ENCODE results near the gene SUGT1. TPM values are rescaled to one million over a fixed set of nuclear protein-coding genes. Genes with fewer than 3 reads are reported as not detected.
"Not testable (repeated sequence)": the region's sequence is repeated elsewhere in the genome, so short reads cannot be mapped to it uniquely, and the experiment has no call there.

The SUGT1 gene
- total RNA-seq, 1 experiment from 2014 or later, result 132 TPM

GRCh38 chr13:52677823-52678222 is 25.2 kb downstream of the SUGT1 start:
- BruUV-seq (replicated peaks), result no TSS peak
- DNase-seq (ENCODE audit: low spot score), result no peak
- ChIA-PET POLR2A (ENCODE audit: low non-redundant PET) (no interaction called here), CTCF (no interaction called here)
- no peaks in the 10 kb centered on the region for H3K9me3 ChIP-seq (ENCODE audit: low read depth, low read length, poor library complexity, severe bottlenecking)
- no peaks in the 10 kb centered on the region for H3K27me3 ChIP-seq (replicated peaks; ENCODE audit: insufficient read depth, low read depth, low read length, poor library complexity)
- H3K36me3 ChIP-seq (ENCODE audit: insufficient read depth, low read length, poor library complexity, severe bottlenecking), result peaks cover 51% of the 10 kb centered on the region
- no peak for TF ChIP-seq EZH2 (IDR thresholded peaks at IDR 0.05; ENCODE audit: borderline replicate concordance, low read depth, low read length, poor library complexity, severe bottlenecking)
- TF ChIP-seq CTCF (conservative IDR thresholded peaks at IDR 0.05; ENCODE audit: low read depth, low read length), result no peak
- H3K4me1 ChIP-seq (ENCODE audit: insufficient read depth, low read length, poor library complexity, severe bottlenecking), result peaks cover 5% of the 10 kb centered on the region
- intact Hi-C loops (cut with micrococcal nuclease; ENCODE audit: unreplicated experiment), result no loop called here
- no peak overlapping the region for H3K4me3 ChIP-seq (ENCODE audit: low read depth, low read length, poor library complexity, severe bottlenecking)
- H3K27ac ChIP-seq (ENCODE audit: low read depth, low read length, poor library complexity, severe bottlenecking), result peak overlapping the region; percentile 2

GRCh38 chr13:52685806-52686205 is 33.2 kb downstream of the SUGT1 start:
- BruUV-seq (replicated peaks); DNase-seq (ENCODE audit: low spot score); intact Hi-C loops (cut with micrococcal nuclease; ENCODE audit: unreplicated experiment); H3K4me1 ChIP-seq (ENCODE audit: insufficient read depth, low read length, poor library complexity, severe bottlenecking); H3K27me3 ChIP-seq (replicated peaks; ENCODE audit: insufficient read depth, low read depth, low read length, poor library complexity); H3K27ac ChIP-seq (ENCODE audit: low read depth, low read length, poor library complexity, severe bottlenecking); CTCF ChIA-PET; H3K9me3 ChIP-seq (ENCODE audit: low read depth, low read length, poor library complexity, severe bottlenecking); H3K4me3 ChIP-seq (ENCODE audit: low read depth, low read length, poor library complexity, severe bottlenecking); POLR2A ChIA-PET (ENCODE audit: low non-redundant PET): not testable (repeated sequence)
- peaks cover 36% of the 10 kb centered on the region for H3K36me3 ChIP-seq (ENCODE audit: insufficient read depth, low read length, poor library complexity, severe bottlenecking)

- no peak for DNase-seq (ENCODE audit: low spot score)
- no TSS peak for BruUV-seq (replicated peaks)
- TF ChIP-seq CTCF (conservative IDR thresholded peaks at IDR 0.05; ENCODE audit: low read depth, low read length) (no peak), EZH2 (IDR thresholded peaks at IDR 0.05; ENCODE audit: borderline replicate concordance, low read depth, low read length, poor library complexity, severe bottlenecking) (no peak)
- ChIA-PET POLR2A (ENCODE audit: low non-redundant PET) (no interaction called here), CTCF (no interaction called here)
- Histone ChIP-seq H3K4me3 (ENCODE audit: low read depth, low read length, poor library complexity, severe bottlenecking) (no peak overlapping the region), H3K9me3 (ENCODE audit: low read depth, low read length, poor library complexity, severe bottlenecking) (no peaks in the 10 kb centered on the region), H3K27me3 (replicated peaks; ENCODE audit: insufficient read depth, low read depth, low read length, poor library complexity) (no peaks in the 10 kb centered on the region), H3K36me3 (ENCODE audit: insufficient read depth, low read length, poor library complexity, severe bottlenecking) (peaks cover 30% of the 10 kb centered on the region), H3K4me1 (ENCODE audit: insufficient read depth, low read length, poor library complexity, severe bottlenecking) (no peaks in the 10 kb centered on the region), H3K27ac (ENCODE audit: low read depth, low read length, poor library complexity, severe bottlenecking) (no peak overlapping the region)
- intact Hi-C loops (cut with micrococcal nuclease; ENCODE audit: unreplicated experiment), result no loop called here
Observed at GRCh38 chr13:52686376-52686775, 33.7 kb downstream of the SUGT1 start.

GRCh38 chr13:52695856-52696255 is 43.2 kb downstream of the SUGT1 start:
- ChIA-PET CTCF (no interaction called here), POLR2A (ENCODE audit: low non-redundant PET) (no interaction called here)
- no peak overlapping the region for H3K27ac ChIP-seq (ENCODE audit: low read depth, low read length, poor library complexity, severe bottlenecking)
- intact Hi-C loops (cut with micrococcal nuclease; ENCODE audit: unreplicated experiment), result no loop called here
- TF ChIP-seq CTCF (conservative IDR thresholded peaks at IDR 0.05; ENCODE audit: low read depth, low read length) (no peak), EZH2 (IDR thresholded peaks at IDR 0.05; ENCODE audit: borderline replicate concordance, low read depth, low read length, poor library complexity, severe bottlenecking) (no peak)
- no peaks in the 10 kb centered on the region for H3K9me3 ChIP-seq (ENCODE audit: low read depth, low read length, poor library complexity, severe bottlenecking)
- DNase-seq (ENCODE audit: low spot score), result no peak
- no peaks in the 10 kb centered on the region for H3K36me3 ChIP-seq (ENCODE audit: insufficient read depth, low read length, poor library complexity, severe bottlenecking)
- H3K4me3 ChIP-seq (ENCODE audit: low read depth, low read length, poor library complexity, severe bottlenecking), result no peak overlapping the region
- no TSS peak for BruUV-seq (replicated peaks)
- no peaks in the 10 kb centered on the region for H3K27me3 ChIP-seq (replicated peaks; ENCODE audit: insufficient read depth, low read depth, low read length, poor library complexity)
- H3K4me1 ChIP-seq (ENCODE audit: insufficient read depth, low read length, poor library complexity, severe bottlenecking), result no peaks in the 10 kb centered on the region
